ENCODE results near the gene PFDN1. TPM values are rescaled to one million over a fixed set of nuclear protein-coding genes. Genes with fewer than 3 reads are reported as not detected.

Gene PFDN1
- polyA plus RNA-seq, 1 donor from 2014 or later, result 147 TPM

GRCh38 chr5:140217299-140218026 lies 85.4 kb downstream of the PFDN1 start:
- no peaks in the 10 kb centered on the region for H3K9me3 ChIP-seq (ENCODE audit: low read length)
- H3F3A ChIP-seq (ENCODE audit: insufficient read depth, low read length, poor library complexity, severe bottlenecking), result no peaks in the 10 kb centered on the region
- no peaks in the 10 kb centered on the region for H3K9me2 ChIP-seq (ENCODE audit: insufficient read depth, low read length)
- H4K20me1 ChIP-seq (ENCODE audit: insufficient read depth), result no peaks in the 10 kb centered on the region
- H3K4me2 ChIP-seq (ENCODE audit: low read length), result no peak overlapping the region
- no peak overlapping the region for H2AFZ ChIP-seq (ENCODE audit: low read depth, low read length)
- no peaks in the 10 kb centered on the region for H3K27me3 ChIP-seq (ENCODE audit: insufficient read depth, low read depth, low read length)
- H3K27ac ChIP-seq (ENCODE audit: low read length), result no peak overlapping the region
- no peaks in the 10 kb centered on the region for H3K36me3 ChIP-seq (ENCODE audit: insufficient read depth, low read length)
- no peak overlapping the region for H3K9ac ChIP-seq (ENCODE audit: low read length)
- no peak for TF ChIP-seq MXI1 (conservative IDR thresholded peaks at IDR 0.05; ENCODE audit: poor library complexity, severe bottlenecking)
- no peak for TF ChIP-seq SMC3 (conservative IDR thresholded peaks at IDR 0.05; ENCODE audit: poor library complexity)
- TF ChIP-seq CTCF (IDR thresholded peaks at IDR 0.05; ENCODE audit: poor library complexity, severe bottlenecking), result no peak
- TF ChIP-seq REST (IDR thresholded peaks at IDR 0.05; ENCODE audit: borderline replicate concordance), result no peak
- no peaks in the 10 kb centered on the region for H3K79me2 ChIP-seq (replicated peaks; ENCODE audit: insufficient read depth, low read length)
- no peak overlapping the region for H3K4me3 ChIP-seq (ENCODE audit: low read length)

GRCh38 chr5:140216478-140217074 lies 86.3 kb downstream of the PFDN1 start:
- H3F3A ChIP-seq (ENCODE audit: insufficient read depth, low read length, poor library complexity, severe bottlenecking), result no peaks in the 10 kb centered on the region
- no peaks in the 10 kb centered on the region for H3K9me2 ChIP-seq (ENCODE audit: insufficient read depth, low read length)
- H3K27me3 ChIP-seq (ENCODE audit: insufficient read depth, low read depth, low read length), result no peaks in the 10 kb centered on the region
- no peak overlapping the region for H2AFZ ChIP-seq (ENCODE audit: low read depth, low read length)
- no peaks in the 10 kb centered on the region for H3K9me3 ChIP-seq (ENCODE audit: low read length)
- no peak overlapping the region for H3K4me3 ChIP-seq (ENCODE audit: low read length)
- no peak overlapping the region for H3K27ac ChIP-seq (ENCODE audit: low read length)
- H3K4me2 ChIP-seq (ENCODE audit: low read length), result no peak overlapping the region
- no peaks in the 10 kb centered on the region for H3K36me3 ChIP-seq (ENCODE audit: insufficient read depth, low read length)
- TF ChIP-seq EZH2 (IDR thresholded peaks at IDR 0.05; ENCODE audit: borderline replicate concordance, insufficient read depth, low read length, poor library complexity, severe bottlenecking) (no peak), CTCF (IDR thresholded peaks at IDR 0.05; ENCODE audit: poor library complexity, severe bottlenecking) (no peak), TAF1 (IDR thresholded peaks at IDR 0.05; ENCODE audit: low read depth) (no peak), REST (IDR thresholded peaks at IDR 0.05; ENCODE audit: borderline replicate concordance) (no peak), EP300 (conservative IDR thresholded peaks at IDR 0.05; ENCODE audit: poor library complexity, severe bottlenecking) (no peak), RAD21 (conservative IDR thresholded peaks at IDR 0.05) (no peak), MXI1 (conservative IDR thresholded peaks at IDR 0.05; ENCODE audit: poor library complexity, severe bottlenecking) (no peak), POLR2AphosphoS5 (IDR thresholded peaks at IDR 0.05) (no peak), SMC3 (conservative IDR thresholded peaks at IDR 0.05; ENCODE audit: poor library complexity) (no peak)
- H3K9ac ChIP-seq (ENCODE audit: low read length), result no peak overlapping the region
- no peaks in the 10 kb centered on the region for H3K79me2 ChIP-seq (replicated peaks; ENCODE audit: insufficient read depth, low read length)
- no peaks in the 10 kb centered on the region for H4K20me1 ChIP-seq (ENCODE audit: insufficient read depth)
